Tibial artery (tissue), 4 donors: ENCODE data around the gene ELN.
"Not testable (repeated sequence)": the region's sequence is repeated elsewhere in the genome, so short reads cannot be mapped to it uniquely, and the experiment has no call there.

Experiments used
- DNase-seq, 2 donors: peaks; one replicate each; pipeline ENCODE4 v3.0.0-alpha.2; 2019
- H3K27ac ChIP-seq, 2 donors: fragments of 200-600 bp; sonication (generic) in 1 of 2; 1 replicate in 1 of 2; 2 replicates in 1 of 2; pipeline ENCODE4 v1.5.1; 2018 to 2019; ENCODE audit warnings: mild to moderate bottlenecking in 1 of 2
- H3K27me3 ChIP-seq, 2 donors: fragments of 200-600 bp; sonication (generic) in 1 of 2; one replicate each; pipeline versions ENCODE4 v1.5.1 to v1.6.0; 2016 to 2019
- H3K36me3 ChIP-seq, 3 donors: fragments of 200-600 bp; sonication (generic) in 2 of 3; one replicate each; pipeline ENCODE4 v1.5.1; 2016 to 2019; ENCODE audit warnings: mild to moderate bottlenecking in 2 of 3
- H3K4me1 ChIP-seq, 4 donors: fragments of 200-600 bp; sonication (generic) in 2 of 4; 1 replicate in 3 of 4; 2 replicates in 1 of 4; pipeline ENCODE4 v1.5.1; 2016 to 2019
- H3K4me3 ChIP-seq, 2 donors: fragments of 200-600 bp; sonication (generic) in 1 of 2; 1 replicate in 1 of 2; 2 replicates in 1 of 2; pipeline ENCODE4 v1.5.1; 2018 to 2019; ENCODE audit warnings: mild to moderate bottlenecking in 2 of 2
- H3K9me3 ChIP-seq, 3 donors: fragments of 200-600 bp; sonication (generic) in 1 of 3; one replicate each; pipeline ENCODE4 v1.5.1; 2016 to 2019
- intact Hi-C: fragments of 100-400 bp; cut with DNase I; formaldehyde crosslinking; loops from one replicate; pipeline ENCODE4 v1.15.0; 2023; ENCODE audit warnings: low total_unique reads
- TF ChIP-seq, protein P1 (sequence below), 2 experiments: fragments of 200-600 bp in 1 of 2; fragments of 450-650 bp in 1 of 2; IDR thresholded peaks; one replicate each; pipeline ENCODE4 v1.5.1; 2017 to 2019; ENCODE audit warnings: antibody characterized with exemption in 2 of 2, mild to moderate bottlenecking in 1 of 2, moderate library complexity in 1 of 2

The ELN gene

DNA sequence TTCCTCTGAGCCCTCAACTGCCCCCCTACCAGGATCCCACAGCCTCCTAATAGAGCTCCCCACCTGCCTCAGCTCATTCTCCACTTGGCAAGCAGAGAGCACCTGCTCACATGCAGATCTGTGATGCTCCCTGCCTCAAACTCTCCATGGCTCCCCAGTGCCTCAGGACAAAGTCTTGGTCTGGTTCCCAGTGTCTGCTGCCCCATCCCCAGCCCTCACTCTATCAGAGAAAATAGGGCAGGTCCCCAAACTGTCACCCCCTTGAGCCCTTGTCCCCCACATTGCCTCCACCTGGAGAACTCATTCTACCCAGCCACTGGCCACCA is 20.8 kb upstream of the ELN start:
- TF ChIP-seq, protein P1, sequence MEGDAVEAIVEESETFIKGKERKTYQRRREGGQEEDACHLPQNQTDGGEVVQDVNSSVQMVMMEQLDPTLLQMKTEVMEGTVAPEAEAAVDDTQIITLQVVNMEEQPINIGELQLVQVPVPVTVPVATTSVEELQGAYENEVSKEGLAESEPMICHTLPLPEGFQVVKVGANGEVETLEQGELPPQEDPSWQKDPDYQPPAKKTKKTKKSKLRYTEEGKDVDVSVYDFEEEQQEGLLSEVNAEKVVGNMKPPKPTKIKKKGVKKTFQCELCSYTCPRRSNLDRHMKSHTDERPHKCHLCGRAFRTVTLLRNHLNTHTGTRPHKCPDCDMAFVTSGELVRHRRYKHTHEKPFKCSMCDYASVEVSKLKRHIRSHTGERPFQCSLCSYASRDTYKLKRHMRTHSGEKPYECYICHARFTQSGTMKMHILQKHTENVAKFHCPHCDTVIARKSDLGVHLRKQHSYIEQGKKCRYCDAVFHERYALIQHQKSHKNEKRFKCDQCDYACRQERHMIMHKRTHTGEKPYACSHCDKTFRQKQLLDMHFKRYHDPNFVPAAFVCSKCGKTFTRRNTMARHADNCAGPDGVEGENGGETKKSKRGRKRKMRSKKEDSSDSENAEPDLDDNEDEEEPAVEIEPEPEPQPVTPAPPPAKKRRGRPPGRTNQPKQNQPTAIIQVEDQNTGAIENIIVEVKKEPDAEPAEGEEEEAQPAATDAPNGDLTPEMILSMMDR (IDR thresholded peaks at IDR 0.05): no peak
- no peak for DNase-seq
- intact Hi-C loops: no loop called here
- no peaks in the 10 kb centered on the region for H3K27me3 ChIP-seq
- no peaks in the 10 kb centered on the region for H3K36me3 ChIP-seq
- peak overlapping the region; percentile 63 to 83 for H3K27ac ChIP-seq
- H3K4me3 ChIP-seq: no peak overlapping the region
- no peaks in the 10 kb centered on the region for H3K9me3 ChIP-seq
- H3K4me1 ChIP-seq: peaks cover 5 to 70% (median 51%) of the 10 kb centered on the region in 4 donors

DNA sequence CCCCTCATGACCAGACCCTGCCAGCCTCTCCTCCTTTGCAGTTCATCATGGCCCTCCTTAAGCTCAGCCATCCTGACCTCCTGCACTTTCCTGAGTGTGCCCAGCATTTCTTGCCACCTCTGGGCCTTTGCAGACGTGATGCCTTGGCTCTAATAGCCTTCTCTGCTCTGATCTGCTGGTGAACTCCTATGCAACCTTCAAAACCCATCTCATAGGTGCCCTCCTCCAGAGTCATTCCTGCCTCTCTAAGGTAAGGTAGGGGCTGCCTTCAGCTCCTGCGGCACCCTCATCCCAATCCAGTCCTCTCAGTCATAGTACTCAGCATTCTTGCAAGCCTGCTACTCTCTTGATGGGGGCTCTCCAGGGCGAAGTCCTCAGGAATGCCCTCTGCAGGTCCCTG is 19.3 kb upstream of the ELN start:
- TF ChIP-seq, protein P1 (IDR thresholded peaks at IDR 0.05): no peak
- no peak for DNase-seq
- peak overlapping the region; percentile 83 to 90 for H3K27ac ChIP-seq
- H3K4me3 ChIP-seq: no peak overlapping the region
- no peaks in the 10 kb centered on the region for H3K36me3 ChIP-seq
- no peaks in the 10 kb centered on the region for H3K27me3 ChIP-seq
- H3K9me3 ChIP-seq: no peaks in the 10 kb centered on the region
- H3K4me1 ChIP-seq: peaks cover 5 to 71% (median 58%) of the 10 kb centered on the region in 4 donors
- intact Hi-C loops: no loop called here

DNA sequence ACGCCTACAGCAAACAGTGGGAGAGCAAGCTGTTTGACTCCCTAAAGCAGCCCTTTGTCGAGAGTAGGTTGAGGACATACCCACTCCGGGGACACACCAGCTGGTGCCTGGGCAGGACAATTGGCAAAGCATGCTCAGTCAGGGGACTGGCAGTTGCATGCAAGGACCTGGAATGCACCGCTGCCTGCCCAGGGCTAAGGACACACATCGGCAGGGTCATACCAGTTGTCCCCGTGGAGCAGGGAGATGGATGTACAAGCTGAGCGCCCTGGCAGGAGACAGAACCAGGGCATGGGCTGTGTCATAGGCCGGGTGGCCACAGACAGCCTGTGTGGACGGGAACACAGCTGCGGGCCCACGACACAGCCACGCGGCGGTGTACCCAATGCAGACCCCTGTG is 18.3 kb upstream of the ELN start:
- TF ChIP-seq, protein P1 (IDR thresholded peaks at IDR 0.05): no peak
- intact Hi-C loops: no loop called here
- H3K4me3 ChIP-seq: no peak overlapping the region
- no peaks in the 10 kb centered on the region for H3K9me3 ChIP-seq
- H3K27ac ChIP-seq: peak overlapping the region; percentile 83 to 90
- H3K4me1 ChIP-seq: peaks cover 5 to 77% (median 66%) of the 10 kb centered on the region in 4 donors
- no peaks in the 10 kb centered on the region for H3K36me3 ChIP-seq
- DNase-seq: peak; percentile 46 to 93
- no peaks in the 10 kb centered on the region for H3K27me3 ChIP-seq

DNA sequence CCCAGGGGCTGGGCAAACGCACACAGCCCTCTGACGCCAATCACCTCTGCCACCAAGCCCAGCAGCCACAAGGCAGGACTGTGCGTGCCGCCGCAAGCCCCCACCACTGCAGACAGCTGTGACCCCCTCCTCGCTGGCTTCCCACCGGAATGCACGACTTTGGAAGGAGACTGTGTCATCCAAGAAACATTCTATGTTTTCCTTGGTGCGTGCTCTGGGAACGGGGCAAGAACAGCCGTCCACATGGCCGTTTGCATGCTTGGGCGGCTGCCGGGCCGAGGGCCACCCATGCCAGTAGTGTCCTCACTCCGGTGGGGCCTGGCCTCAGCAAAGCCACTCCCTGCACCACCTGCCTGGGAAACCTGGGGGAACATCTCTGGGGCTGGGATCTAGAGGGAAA is 17.6 kb upstream of the ELN start:
- Histone ChIP-seq H3K27me3 (no peaks in the 10 kb centered on the region), H3K9me3 (no peaks in the 10 kb centered on the region), H3K36me3 (no peaks in the 10 kb centered on the region), H3K4me1 (peaks cover 5 to 84% (median 67%) of the 10 kb centered on the region in 4 donors), H3K27ac (peak overlapping the region; percentile 83 to 90), H3K4me3 (peak overlapping the region in 1 of 2 donors; percentile 16)
- intact Hi-C loops: no loop called here
- peak; percentile 67 to 95 for DNase-seq
- TF ChIP-seq, protein P1 (IDR thresholded peaks at IDR 0.05): no peak

DNA sequence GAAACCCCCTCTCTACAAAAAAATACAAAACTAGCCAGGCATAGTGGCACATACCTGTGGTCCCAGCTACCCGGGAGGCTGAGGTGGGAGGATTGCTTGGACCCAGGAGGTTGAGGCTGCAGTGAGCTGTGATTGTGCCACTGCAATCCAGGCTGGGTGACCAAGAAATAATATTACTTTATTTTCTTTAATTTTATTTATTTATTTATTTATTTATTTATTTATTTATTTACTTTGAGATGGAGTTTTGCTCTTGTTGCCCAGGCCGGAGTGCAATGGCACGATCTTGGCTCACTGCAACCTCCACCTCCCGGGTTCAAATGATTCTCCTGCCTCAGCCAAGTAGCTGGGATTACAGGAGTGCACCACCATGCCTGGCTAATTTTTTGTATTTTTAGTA is 16.6 kb upstream of the ELN start:
- H3K4me3 ChIP-seq, intact Hi-C loops, H3K9me3 ChIP-seq, H3K36me3 ChIP-seq, DNase-seq, H3K27me3 ChIP-seq: not testable (repeated sequence)
- Histone ChIP-seq H3K27ac (peak overlapping the region; percentile 83 to 90), H3K4me1 (peaks cover 5 to 82% (median 61%) of the 10 kb centered on the region in 4 donors)

DNA sequence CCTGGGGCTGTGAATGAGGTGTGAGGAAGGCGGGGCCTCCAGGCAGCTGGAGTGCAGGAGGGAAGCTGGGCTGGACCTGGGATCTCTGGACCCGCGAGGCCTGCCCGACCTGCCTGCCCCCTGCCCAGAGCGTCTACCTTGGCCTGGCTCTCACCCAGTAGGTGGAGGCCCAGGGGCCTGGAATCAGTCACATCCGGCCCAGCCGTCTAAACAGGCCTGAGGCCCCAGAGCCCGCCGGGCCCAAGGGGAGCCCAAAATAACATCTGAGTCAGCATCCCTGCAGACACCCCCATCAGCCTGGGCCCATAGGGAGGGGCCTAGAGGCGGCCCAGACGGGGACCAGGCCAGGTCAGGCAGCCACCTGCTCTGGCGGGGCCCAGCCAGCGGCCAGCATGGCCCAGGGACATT is 15.1 kb upstream of the ELN start:
- Histone ChIP-seq H3K36me3 (no peaks in the 10 kb centered on the region), H3K4me1 (peaks cover 5 to 68% (median 52%) of the 10 kb centered on the region in 4 donors), H3K9me3 (no peaks in the 10 kb centered on the region), H3K27me3 (no peaks in the 10 kb centered on the region), H3K4me3 (no peak overlapping the region), H3K27ac (peak overlapping the region; percentile 83 to 90)
- intact Hi-C loops: no loop called here
- TF ChIP-seq, protein P1 (IDR thresholded peaks at IDR 0.05): no peak
- DNase-seq: peak; percentile 57 to 90
